Activated CD8-positive, alpha-beta memory T cell treated with anti-CD3 and anti-CD28 coated beads, Interleukin-2, amount 50 U/mL, for 4 hours (primary cell): ENCODE results near the gene RBPJ.

Source experiments
- DNase-seq: peaks from one replicate; pipeline ENCODE4 v3.0.0-alpha.2; 2020

The RBPJ gene

DNA sequence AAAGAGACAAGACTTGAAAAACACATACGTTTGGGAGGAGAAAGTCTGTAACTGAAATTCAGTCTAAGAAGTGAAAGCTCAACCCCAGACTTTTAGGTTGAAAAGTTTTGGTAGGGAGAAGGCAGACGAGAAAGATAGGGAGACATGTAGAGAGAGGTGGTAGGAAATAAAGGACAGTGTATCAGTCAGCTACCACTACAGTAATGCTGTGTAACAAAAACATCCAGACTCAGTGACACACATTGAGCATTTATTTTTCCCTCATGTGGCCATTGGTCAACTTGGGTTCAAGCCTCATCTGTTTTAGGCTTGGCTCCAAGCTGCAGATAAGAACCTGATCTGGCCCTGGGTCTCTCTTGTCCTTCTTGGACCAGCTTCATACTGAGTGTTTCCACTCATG is 142.6 kb downstream of the RBPJ start:
- no peak for DNase-seq

DNA sequence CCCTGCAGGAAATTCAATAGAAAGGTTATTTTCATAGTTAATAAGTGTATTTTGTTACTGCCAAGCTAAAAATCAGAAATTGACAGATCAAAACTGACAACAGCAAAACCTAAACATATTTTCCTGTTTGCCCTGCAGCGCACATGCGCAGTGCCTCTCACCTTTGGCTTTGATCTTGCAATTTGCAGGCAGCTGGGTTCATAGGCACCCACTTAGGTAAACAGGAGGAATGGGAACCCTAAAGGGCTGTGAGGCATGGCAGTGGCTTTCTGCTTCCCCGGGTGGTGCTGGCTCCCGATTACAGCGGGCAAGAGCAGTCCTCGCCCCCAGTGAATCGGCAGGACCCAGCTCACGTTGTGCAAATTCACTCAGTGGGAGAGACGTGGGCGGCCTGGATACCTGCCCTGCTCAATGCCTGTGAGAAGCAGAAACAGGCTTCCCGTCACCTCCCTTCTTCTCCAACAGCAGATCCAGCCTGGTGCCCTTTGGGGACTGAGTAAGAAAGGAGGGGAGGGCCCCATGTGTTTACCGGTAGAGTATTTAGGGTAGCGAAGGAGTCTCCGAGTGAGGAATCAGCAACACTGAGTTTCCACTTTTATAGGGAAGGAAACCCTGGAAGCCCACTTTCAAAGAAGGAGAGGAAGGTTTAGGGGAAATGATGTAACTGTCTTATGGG is 143.7 kb downstream of the RBPJ start:
- no peak for DNase-seq

DNA sequence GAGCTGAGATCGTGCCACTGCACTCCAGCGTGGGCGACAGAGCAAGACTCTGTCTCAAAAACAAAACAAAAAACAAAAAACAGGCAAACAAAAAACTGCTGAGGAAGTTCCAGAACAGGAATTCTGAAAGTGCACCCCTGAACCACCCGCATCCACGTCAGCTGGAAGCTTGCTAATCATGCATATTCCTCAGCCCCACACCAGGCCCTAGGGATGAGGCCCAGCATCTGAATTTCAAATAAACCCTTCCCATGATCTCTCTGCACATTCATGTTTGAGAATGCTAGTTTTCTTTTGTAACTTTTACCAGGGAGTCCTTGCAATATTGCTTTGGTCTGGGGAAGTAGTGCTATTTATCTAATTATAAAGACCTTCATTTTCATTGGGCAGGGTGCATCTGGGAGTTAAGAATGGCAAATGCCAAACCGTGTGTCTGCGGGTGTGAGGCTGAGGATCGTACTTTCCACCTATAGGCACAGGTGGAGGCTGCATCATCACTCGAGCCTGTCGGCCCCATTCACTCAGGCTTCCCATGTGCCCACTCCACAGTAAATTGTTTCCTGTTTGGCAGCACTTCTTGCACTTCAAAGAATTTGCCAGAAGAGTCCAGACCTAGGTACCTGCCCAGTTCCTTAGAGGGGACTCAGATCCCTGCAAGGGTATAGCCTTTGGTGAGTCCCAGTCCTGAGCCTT is 145.9 kb downstream of the RBPJ start:
- DNase-seq: no peak

DNA sequence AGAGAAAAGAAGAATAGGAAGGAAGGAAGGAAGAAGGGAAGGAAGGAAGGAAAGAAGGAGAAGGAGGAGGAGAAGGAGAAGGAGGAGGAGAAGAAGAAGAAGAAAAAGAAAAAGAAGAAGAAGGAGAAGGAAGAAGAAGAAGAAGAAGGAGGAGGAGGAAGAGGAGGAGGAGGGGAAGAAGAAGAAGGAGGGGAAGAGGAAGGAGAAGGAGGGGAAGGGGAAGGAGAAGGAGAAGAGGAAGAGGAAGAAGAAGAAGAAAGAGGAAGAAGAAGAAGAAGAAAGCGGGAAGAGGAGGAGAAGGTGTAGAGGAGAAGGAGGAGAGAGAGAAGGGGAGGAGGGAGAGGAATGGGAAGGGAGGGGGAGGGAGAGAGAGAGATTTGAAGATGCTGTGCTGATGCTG is 146.9 kb downstream of the RBPJ start:
- no peak for DNase-seq

DNA sequence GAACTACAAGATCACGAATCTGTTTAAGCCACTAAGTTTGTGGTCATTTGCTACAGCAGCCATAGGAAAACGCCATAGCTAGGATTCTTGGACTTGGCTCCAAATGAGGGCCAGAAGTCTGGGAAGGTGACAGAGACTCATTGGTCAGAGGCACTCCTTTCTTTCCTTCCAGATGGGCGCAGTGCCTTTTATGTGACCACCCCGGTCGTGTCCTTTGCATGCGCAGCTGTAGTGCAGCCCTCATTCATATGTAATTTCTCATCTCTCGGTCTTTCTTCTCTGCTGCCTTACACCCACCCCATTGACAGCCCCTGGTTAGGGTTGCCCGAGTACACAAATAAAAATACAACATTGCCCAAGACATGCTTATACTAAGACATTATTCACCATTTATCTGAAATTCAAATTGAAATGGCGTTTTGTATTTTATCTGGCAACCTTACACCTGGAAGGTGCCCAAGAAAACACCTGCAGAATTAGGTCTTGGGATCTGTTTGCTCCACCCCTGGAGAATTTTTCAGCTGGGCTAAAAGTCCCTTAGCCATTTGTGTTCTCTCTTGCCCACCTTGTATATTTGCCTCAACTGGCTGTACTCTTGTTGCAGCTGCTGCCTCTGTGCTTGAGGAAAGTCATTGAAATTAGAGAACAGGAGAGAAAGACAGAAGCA is 147.6 kb downstream of the RBPJ start:
- no peak for DNase-seq

DNA sequence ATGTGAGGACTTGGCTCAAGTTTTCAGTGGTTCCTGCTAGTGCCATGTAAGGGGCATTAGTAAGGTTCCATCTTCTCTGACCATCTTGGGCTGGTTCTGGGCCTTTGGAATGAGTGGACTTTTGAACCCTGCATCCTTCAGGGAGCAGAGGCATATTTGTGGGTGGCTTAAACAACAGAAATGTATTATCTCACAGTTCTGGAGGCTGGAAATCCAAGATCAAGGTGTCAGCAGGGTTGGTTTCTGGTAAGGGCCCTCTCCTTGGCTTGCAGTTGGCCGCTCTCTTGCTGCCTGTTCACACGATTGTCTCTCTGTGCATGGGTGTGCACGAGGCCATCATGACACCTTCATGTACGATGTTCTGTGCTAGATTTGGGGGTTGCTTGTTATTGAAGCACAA is 148.2 kb downstream of the RBPJ start:
- no peak for DNase-seq

DNA sequence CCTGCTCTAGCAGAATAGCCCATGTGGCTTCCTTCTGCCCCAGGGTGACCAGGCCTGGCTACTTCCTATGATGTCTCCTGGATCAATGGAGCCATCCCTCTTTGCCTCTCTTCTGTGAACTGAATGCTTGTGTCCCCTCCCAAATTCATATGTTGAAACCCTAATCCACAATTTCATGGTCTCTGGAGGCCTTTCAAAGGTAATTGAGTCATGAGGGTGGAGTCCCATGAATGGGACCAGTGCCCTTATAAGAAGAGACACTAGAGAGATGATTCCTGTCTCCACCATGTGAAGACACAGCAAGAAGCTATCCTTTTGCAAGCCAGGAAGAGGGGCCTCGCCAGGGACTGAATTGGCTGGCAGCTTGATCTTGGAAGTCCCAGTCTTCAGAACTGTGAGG is 151.1 kb downstream of the RBPJ start:
- no peak for DNase-seq

DNA sequence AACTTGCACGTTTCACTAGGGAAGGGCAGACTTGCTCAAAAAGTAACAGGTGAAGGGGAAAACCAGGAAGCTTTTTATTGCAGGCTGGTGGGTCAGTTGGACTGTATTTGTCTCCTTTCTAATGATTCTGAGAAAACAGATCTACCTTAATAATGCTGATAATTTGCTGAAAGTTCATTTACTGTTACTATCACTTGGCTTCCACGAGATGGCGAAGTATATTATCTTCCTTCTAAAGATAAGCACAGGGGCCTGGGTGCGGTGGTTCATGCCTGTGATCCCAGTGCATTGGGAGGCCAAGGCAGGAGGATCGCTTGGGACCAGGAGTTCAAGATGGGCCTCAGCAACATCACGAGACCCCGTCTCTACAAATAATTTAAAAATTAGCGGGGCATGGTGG is 153.1 kb downstream of the RBPJ start:
- DNase-seq: no peak

DNA sequence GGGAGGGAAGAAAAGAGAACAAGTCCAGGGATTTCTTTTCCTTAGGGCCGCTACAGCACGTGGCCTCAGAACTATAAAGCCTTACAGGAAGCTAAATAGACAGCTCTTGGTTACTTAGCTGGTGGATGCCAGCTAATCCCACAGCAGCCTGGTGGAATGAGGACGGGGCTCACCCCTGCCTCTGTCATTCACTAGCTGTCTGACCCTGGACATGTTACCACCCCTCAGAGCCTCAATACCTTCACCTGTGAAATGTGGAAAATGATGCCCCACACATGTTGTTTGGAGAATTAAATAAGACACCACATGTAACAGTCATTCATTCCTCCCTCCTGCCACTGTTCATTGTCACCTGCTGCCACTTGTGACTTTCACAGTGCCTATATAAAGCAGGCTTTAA is 153.7 kb downstream of the RBPJ start:
- no peak for DNase-seq

DNA sequence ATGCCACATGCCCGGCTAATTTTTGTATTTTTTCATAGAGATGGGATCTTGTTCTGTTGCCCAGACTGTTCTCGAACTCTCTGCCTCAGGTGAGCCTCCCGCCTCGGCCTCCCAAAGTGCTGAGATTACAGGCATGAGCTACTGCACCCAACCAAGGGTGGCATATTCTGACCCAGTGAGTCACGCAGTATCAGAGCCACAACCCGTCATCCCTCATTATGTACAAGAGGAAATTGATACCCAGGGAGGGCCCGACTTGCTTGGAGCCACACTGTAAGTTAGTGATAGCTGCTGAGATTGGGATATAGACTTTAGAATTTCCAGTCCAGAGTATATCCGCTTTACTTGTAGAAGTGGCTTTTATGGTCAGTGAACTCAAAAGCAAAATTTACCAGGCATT is 154.9 kb downstream of the RBPJ start:
- no peak for DNase-seq

DNA sequence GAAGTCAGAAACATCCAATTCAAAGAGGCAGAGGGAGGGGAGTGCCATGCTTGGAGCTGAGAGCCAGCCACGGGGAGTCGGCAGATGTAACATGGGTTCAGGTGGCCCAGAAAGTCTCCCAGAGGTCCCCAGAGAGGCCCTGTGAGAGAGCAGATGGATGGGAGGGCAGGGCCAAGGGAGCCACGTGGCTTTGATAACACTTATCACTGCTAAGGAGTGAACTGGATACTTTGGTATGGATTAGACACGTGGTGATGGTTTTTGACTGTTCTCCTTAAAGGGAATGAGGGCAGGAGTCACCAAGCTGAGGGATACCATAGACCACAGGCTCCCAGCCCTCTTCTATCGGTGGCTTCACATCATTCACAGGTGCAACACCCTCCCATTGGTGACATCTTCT is 155.7 kb downstream of the RBPJ start:
- no peak for DNase-seq

DNA sequence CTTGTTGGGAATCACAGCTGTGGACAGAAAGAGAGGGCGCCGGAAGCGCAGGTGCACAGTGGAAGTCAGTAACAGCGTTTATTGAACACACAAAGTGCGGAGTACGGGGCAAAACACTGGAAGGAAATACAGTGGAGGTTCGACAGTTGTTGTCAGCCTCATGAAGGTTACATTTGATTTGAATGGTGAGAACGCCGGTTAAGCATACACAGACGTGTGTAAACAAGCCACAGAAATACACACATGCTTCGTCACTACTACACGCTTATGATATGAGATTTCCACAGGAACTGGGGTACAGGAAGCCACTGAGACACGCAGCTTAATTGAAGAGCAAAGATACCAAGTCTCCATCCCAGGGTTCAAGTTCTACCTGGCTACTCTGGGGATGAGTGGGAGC is 157.5 kb downstream of the RBPJ start:
- no peak for DNase-seq

DNA sequence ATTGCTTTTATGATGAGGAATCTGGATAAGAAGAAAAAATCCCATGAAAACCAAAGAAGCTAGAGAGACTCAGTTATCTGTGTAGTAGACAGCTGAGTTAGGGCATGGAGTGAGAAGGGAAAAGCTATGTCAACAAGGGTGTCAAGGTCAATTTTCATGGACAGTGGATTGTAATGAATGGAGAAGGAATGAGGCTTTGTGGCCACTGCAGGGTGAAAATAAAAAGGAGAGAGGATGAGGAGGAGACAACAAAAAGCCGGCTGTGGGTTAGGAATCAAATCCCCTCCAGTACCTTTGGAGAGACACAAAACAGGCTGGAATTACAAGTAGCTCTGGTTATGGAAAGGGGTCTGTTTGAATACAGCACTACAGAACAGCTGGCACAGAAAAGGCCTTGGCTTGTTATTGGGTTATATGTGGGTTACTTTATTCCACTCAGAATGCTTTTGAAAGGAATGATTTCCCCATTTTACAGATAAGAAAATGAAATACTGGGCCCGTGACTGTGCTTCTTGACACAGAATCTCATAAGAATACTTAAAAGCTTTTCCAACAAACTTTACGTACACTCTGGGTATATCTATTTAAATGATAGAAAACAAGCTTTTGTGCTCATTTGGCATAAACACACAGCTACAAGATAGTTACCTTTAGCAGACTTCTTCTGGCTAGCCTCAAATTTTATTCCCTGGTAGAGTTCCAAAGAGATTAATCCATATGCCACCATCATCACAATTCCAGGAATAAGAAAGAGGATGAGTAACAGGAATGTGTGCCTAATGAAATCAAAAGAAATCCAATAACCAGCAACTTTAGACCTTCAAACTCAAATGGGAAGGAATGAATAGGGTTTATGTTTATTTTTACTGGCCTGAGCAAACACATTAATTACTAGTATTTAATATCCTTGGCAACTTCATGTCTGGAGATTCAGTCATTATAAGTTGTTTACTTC is 162.0 kb downstream of the RBPJ start:
- DNase-seq: no peak

DNA sequence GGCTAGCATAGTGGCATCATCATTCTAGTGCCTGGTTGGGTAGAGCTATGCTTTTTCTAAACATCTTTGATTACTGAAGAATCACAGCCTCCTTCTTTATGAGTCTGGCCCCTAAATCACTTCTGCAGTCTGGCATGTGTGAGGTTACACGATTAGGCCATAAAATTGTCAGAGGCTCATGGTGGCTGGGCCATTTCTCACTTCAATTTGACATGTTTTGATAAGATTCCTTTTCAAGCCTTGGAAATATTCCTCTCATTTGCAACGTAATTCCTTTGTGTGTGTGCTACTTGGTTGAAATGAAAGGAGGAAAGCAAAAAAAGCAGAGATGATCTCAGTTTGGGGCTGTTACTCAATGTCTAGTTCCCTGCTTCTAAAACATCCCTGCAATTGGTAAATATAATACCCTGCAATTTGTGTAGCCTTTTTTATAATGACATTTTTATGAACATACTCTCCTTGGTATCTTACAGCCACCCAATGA is 163.3 kb downstream of the RBPJ start:
- no peak for DNase-seq

DNA sequence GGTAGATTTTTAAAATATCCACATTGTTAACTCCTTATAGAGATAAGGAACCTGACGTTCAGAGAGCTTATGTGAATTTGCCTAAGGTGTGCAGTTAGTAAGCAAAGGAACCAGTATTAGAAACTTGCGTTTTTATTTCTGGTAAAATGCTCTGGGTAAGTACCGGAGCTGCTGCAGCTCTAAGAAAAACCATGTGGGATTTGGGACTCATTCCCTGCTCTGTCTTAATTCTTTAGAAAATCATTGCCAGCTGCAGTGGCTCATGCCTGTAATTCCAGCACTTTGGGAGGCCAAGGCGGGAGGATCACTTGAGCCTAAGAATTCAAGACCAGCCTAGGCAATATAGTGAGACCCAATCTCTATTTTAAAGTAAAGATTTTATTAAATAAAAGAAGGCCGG is 163.7 kb downstream of the RBPJ start:
- no peak for DNase-seq
